ENCODE measurements around the gene ZNF142.
A peak's percentile ranks its signal among the peaks of the same experiment; 100 is the strongest.

The ZNF142 gene, protein sequence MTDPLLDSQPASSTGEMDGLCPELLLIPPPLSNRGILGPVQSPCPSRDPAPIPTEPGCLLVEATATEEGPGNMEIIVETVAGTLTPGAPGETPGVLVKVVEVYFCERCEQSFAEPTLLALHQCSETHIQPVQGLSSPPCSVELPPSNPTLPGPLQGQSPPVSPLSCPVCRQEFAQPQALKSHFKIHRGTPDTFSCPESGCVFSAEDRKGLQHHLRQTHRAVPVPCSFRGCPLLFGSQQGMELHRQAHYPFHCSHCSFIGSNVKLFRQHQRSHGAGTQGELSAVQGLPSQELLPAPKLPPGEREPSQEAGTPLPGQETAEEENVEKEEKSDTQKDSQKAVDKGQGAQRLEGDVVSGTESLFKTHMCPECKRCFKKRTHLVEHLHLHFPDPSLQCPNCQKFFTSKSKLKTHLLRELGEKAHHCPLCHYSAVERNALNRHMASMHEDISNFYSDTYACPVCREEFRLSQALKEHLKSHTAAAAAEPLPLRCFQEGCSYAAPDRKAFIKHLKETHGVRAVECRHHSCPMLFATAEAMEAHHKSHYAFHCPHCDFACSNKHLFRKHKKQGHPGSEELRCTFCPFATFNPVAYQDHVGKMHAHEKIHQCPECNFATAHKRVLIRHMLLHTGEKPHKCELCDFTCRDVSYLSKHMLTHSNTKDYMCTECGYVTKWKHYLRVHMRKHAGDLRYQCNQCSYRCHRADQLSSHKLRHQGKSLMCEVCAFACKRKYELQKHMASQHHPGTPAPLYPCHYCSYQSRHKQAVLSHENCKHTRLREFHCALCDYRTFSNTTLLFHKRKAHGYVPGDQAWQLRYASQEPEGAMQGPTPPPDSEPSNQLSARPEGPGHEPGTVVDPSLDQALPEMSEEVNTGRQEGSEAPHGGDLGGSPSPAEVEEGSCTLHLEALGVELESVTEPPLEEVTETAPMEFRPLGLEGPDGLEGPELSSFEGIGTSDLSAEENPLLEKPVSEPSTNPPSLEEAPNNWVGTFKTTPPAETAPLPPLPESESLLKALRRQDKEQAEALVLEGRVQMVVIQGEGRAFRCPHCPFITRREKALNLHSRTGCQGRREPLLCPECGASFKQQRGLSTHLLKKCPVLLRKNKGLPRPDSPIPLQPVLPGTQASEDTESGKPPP (N-terminal part only)

DNA sequence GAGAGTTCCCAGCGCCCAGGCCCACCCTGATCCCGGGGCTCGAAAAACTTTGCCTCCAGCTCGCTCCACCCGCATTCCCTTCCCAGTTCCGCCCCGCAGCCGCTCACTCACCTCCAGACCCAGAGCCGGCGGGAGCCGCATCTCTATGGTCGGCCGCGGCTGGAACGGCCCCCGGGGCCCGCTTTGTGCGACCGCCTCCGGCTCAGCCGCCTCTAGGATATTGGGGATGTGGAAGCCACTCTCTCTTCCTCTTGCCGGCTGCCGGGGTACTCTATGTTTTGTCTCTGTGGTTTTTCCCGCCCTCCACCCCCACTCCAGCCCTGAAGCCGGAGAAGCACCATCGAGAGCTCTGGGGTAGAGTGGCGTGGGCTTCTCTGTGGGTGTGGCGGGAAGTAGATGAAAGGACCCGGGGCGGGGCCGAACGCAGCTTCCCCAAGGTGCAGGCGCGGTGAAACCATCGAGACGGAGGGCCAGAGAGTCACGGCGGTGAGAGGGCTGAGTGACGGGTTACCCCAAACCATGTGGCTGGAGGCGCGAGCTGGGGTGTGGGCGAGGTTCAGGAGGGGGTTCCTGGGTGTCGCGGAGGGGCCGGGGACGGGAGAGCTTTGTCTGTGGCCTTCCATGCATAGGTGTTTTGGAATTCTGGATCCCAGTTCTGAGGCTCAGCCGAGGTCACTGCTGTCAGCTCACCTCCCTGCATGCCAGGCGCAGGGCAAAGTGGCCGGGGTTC, at the start of gene ZNF142, which contains the start of gene BCS1L:
ZNF142 (minus strand) TSS at position 366 of the 730 bp plus-strand sequence. CDS start 3,194 bp downstream, outside the sequence.
BCS1L (plus strand) TSS at position 426 of the 730 bp plus-strand sequence. CDS start 1,305 bp downstream, outside the sequence.
- DNase-seq: peak; percentile 86

DNA sequence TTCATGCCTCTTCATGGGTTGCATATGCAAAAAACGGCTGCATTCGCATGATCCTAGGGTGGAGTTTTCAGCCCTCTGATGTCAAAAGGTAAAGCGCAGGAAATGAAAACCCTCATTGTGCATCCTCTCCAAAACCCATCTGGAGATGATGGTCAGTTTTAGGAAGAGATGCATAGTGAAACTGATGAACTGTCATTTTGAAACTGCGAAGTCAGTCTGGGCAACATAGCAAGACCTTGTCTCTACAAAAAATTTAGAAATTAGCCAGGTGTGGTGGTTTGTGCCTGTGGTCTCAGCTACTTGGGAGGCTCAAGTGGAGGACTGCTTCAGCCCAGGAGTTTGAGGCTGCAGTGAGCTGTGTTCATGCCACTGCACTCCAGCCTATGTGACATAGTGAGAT, 48.7 kb upstream of the ZNF142 start:
- DNase-seq: no peak

DNA sequence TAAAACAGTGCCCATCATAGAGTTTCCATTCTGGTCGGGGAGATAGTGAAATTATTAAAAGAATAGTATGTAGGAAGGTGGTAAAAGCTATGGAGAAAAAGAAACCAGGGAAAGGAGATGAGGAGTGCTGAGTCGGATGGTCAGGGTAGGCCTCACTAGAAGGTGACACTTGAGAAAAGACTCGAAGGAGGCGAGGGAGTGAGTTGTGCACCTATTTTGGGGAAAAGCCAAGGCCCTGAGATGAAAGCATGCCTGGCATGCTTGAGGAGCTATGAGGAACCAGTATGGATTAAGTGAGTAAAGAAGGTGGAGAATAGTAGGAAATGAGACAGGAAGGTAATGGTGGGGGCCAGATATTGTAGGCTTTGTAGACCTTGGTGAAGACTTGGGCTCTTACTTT, 43.9 kb upstream of the ZNF142 start:
- no peak for DNase-seq

DNA sequence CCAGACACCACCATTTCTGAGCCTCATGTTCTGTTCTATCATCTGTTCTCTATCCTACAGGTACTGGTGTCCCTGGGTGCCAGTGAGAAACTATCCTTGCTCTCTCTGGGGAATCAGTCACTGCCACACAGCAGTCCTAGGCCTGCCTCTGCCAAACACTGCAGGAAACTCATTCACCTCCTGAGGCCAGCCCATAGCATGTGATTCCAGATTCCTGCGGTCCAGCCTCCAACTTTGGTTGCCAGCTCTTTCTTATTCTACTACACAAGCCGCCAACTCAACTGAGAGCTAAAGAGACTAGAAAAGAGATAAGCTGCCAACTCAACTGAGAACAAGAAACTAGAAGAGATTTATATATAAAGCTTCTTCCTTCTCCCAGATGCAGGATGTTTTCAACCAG, 42.4 kb upstream of the ZNF142 start:
- DNase-seq: no peak

DNA sequence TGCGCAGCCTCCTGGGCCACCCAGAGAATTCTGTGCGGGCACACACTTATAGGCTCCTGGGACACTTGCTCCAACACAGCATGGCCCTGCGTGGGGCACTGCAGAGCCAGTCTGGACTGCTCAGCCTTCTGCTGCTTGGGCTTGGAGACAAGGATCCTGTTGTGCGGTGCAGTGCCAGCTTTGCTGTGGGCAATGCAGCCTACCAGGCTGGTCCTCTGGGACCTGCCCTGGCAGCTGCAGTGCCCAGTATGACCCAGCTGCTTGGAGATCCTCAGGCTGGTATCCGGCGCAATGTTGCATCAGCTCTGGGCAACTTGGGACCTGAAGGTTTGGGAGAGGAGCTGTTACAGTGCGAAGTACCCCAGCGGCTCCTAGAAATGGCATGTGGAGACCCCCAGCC, 39.5 kb upstream of the ZNF142 start:
- DNase-seq: no peak

DNA sequence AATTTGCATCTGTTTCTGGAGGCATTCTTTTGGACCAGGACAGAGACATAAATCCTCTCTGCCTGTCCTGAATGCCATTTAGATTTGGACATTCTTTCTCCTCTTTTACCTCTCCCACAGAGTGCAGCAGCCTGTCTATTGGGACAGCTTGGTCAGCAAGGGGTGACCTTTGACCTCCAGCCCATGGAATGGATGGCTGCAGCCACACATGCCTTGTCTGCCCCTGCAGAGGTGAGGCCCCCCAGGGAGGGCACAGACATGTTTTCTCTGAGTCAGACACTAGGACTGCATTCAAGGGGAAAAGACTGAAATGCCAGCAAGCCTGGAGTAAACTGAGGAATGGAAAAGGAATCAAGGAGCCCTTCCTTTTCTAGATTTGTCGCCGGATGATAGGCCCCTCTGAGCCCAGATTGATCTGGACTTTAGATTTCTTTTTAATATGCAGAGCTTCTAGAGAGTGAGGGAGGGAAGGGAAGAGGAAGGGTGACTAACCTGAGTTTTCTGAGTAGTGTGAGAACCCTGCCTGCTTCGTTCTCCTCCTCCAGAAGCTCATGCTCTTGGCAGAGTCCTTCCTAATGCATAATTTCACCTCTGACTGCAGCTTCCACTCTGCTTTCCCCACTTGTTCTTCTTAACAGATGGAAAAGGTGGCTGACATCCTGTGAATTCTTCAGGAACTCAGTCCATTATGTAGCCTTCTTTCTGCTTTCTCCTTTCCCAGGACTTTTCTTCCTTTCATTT, 35.2 kb upstream of the ZNF142 start:
- no peak for DNase-seq

DNA sequence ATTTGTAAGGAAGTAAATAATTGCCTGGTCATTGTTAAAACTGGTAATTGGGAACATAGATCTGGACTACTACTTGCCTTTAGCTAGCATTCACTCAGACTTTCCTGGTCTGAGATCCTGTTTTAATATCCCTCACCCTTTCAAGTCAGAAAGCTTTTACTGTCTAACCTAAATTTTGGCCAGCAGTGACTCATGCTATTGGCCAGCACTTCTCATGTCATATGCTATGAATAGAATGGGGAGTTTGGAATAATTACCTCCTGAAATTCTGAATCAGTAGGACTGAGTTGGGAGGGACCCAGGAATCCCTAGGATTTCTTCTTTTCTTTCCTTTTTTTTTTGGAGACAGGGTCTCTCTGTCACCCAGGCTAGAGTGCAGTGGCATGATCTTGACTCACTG, 31.8 kb upstream of the ZNF142 start:
- DNase-seq: peak; percentile 25

DNA sequence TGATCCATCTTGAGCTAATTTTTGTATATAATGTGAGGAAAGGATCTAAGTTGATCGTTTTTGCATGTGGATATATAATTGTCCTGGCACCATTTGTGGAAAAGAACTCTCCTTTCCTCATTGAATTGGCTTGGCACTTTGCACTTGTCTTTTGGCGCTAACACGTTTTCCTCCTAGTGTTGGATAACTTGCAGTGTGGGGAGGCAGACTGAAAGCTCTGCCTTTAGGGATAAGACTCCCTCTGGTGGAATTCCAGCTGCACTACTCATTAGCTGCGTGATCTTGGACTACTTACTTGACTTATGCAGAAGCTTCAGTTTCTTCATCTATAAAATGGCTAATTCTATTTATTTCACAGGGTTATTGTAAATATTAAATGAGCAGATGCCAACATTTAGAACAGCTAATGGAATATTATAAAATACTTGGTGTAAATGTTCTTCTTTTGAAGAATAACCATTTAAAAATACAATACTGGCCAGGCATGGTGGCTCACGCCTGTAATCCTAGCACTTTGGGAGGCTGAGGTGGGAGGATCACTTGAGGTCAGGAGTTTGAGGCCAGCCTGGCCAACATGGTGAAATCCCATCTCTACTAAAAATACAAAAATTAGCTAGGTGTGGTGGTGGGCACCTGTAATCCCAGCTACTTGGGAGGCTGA, 28.1 kb upstream of the ZNF142 start:
- DNase-seq: peak; percentile 69

DNA sequence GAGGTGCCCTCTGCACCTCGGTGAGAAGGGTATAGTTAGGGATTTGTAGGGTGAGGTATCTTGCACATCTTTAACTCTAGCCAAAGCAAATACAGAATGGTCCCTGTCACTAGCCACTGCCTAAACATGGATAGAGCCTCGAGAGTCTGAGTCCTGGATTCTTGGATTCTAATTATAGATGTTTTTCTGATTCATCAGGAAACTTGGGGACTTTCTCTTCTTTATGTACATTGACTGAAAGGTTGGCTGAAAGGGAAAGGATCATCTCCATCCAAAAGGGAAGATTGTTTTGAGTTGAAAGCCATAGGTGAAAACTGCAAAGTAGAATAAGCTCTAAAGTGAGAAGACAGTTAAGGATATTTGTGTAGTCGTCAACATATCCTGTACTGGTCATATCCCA, 20.6 kb upstream of the ZNF142 start:
- no peak for DNase-seq

DNA sequence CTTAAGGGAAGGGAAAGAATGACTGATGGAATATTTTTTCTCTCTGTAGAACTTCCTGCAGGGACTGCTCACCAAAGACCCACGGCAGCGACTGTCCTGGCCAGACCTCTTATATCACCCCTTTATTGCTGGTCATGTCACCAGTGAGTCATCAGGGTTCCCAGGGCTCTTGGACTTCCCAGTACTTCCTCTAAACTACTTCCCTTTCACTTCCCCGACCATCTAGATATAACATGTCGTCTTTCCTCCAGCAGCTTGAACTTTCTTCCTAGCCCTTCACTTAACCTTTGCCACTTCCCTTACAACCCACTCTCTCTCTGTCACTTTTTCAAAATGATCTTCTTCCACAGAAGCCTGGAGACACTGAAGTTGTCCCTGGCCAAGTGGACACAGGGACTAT, 19.7 kb upstream of the ZNF142 start:
- DNase-seq: no peak

DNA sequence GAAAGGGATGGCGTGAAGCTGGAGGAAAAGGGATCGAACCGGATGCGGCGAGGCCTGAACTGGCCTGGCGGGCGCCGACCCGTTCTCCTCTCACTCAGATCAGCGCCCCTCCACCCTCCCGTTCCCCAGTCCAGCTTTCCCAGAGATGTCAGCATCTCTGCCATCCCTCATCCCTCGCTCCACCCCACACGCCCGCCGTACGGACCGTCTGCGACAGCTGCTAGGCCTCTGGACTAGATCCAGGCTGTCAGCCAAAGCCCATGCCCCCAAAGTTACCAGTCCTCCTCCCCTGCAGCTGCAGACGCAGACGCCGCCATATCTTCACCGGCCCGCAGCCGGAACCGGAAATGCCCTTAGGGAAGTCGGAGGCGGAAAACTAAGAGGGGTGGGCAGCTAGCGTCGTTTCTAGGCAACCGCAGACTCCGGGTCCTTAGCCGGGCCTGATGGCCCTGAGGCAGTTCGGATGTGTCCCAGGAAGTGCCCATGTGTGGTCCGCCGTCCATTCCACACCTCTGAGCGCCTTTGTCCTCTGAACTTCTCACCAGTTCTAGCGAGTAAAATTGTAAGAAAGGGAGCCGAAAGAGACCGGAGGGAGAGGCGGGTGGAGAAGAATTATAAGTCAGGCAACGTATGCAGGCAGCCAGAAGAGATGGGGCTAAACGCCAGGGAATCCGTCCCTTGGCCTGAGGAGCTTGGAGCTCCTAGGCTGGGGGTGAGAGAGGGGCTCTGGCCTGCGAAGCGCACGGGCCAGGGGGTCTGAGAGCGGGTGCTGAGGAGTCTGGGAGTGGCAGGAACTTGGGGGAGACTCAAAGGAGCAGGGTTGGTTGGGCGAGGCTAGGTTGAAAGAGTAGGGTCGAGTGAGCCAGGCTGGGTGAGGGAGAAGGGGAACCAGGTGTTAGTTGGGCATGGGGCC, 12.5 kb upstream of the ZNF142 start, which contains the start of the genes RNF25 and STK36:
RNF25 (minus strand) TSS at position 349 of the 913 bp plus-strand sequence; CDS start at position 317, 32 bp downstream.
STK36 (plus strand) TSS at position 433 of the 913 bp plus-strand sequence. CDS start 744 bp downstream, outside the sequence.
- DNase-seq: peak; percentile 87

DNA sequence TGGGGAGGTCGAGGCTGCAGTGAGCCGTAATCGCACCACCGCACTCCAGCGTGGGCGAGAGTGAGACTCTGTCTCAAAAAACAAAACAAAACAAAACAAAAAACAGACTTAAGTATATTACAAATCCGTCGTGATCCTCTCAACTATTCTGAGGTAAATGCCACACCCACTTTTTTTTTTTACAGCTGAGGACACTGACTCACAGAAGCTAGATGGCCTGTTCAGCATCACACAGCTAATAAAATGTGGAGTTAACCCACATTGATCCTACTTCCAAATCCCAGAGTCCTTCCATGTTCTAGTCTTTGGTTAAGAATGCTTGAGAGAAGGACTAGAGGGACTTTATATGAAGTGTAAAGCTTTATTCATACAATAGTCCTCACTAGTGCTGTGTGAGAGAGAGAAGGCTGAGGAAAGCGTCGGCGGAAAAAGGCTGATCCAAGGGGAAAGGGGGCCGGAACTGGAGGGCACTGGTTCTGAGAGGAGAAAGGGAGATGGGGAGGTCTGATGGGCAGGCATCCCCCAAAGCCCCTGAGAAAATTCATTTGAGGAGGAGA, 11.8 kb upstream of the ZNF142 start:
- no peak for DNase-seq

DNA sequence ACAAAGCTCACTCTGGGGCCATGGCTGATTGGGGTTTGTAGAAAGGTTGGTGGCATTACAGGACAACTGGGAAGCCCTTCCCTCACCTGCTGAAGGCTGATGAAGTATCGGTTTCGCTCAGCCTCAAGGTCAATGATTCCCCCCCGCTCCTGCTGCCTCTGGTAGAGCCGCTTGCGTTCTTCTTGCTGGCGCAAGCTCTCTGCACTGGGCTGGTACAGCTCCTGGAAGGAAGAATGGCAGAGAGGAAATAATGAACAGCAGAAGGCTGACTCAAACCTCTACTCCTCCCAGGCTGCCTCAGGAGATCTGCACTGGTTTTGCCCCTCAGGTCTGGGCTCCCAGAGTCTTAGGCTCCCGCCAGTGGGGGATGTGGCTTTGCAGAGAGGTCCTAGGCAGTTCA, 5.2 kb upstream of the ZNF142 start:
- DNase-seq: no peak

DNA sequence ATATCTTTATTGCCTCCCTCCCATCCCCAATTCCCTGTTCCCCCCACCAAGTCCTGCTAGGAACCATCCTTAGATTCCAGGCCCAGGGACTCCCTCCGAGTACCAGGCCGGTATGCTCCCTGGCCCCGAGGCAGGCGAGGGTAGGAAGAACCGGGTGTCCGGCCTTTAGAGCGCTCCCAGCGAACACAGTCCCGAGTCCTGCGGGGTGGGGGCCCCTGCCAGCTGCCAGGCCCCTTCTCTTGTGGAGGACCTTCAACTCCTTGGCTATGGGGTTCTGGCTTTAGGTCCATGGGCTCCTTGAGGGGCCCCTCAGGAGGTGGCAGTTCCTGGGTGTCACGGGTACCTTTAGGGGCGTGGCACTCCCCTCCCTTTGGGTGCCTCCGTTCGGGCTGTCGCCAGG, 4.5 kb upstream of the ZNF142 start:
- DNase-seq: no peak

DNA sequence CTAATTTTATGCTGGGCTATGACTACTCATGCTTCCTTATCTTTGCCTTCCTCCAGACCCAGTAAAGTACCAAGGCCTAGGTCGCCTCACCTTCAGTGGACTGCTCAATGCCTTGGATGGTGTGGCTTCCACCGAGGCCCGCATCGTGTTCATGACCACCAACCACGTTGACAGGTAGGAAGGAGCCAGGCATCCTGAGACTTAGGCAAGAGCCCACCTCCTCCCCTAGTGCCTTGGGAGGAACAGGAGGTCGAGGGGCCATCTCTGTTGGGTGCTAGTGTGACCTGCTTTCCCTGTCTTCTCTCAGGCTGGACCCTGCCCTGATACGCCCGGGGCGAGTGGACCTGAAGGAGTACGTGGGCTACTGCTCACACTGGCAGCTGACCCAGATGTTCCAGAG, 3.4 kb upstream of the ZNF142 start:
- no peak for DNase-seq

DNA sequence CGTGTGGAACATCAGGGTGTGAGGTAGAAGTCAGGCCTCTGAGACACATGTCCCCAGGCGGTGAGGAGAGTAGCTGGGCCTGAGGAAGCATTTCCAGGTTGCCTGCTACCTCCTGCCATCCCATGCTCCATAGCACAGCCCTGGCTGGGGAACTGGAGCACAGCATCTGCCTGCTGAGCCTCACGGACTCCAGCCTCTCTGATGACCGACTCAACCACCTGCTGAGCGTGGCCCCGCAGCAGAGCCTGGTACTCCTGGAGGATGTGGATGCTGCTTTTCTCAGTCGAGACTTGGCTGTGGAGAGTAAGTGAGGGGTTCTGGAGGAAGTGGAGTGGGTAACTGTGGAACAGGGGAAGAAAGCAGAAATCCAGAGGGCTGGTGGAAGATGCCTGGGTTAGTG, 3.0 kb upstream of the ZNF142 start:
- DNase-seq: no peak

DNA sequence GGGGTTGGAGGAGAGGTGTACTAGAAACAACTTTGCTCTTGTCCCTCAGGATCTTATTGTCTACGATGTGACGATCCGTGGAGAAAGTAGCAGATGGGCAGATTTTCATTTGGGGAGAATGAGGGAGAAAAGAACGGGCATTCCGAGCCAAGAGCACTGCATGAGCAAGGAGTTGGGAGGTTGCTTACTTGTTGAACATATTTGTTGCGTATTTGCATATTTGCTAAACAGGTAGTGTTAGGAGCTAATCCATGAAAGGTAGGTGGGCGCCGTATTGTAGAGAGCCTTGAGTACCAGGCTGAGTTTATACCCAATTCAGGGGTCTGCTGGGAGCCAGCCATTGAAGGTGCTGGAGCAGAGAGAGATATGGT, 550 bp upstream of the ZNF142 start:
- no peak for DNase-seq

DNA sequence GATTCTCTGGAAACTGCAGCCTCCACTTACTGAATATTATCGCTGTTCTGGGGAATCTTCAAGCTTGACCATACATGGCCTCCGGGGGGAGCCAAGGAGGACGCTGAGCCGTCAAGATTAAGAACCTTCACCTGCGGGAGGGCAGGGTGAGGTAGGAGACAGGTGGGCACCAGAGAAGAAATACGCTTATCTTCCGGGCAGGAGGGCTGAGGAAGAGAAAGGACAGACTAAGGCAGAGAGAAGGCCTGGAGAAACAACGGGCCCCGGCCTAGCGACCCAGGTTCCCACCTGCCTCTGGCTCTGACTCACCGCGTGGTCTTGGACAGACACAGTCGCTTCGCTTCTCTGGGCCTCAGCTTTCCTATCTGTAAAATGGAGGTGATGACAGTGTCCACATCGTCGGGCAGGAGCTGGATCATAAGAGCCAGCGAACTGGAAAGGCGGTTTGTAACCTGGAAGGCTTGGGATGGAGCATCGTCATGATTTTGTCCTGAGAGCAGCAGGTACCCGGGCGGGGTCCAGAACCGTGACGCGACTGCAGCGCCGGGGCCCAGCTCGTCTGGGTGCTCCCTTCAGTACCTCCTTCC, 659 bp downstream of the ZNF142 start:
- peak; percentile 35 for DNase-seq

DNA sequence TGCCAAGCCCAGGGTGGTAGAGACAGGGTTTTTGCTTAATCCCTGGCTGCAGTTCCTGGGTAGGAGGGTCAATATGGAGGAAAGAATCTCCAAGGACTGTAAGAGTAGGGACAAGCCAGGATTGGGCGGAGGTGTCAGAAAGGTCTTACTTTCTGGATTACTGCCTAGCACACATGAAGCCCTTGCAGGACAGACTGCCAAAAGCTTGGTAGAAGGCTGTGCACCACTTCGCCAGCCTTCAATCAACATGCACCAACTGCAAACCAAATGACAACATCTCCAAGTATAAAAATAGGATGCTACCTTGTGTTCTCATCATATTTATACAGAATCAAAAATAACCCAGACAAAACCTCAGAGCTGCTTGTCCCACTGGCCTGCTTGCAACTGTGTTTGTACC, 3.7 kb downstream of the ZNF142 start:
- DNase-seq: no peak
